A673 (cell line): ENCODE measurements around the gene SMARCD3. TPM values are rescaled to one million over a fixed set of nuclear protein-coding genes. Genes with fewer than 3 reads are reported as not detected.

Source experiments
- BruUV-seq: library from RNA; stranded (reverse); fragments of 400-500 nt; replicated peaks from 2 replicates; lab custom pipeline; 2021; lab: Mats Ljungman, UMichigan
- CTCF ChIA-PET: fragments of 300-600 bp; sonication (Branson Sonifier 250); formaldehyde crosslinking; loops from one replicate; lab custom pipeline; 2022; ENCODE audit warnings: antibody characterized with exemption; lab: Charles Lee
- POLR2A ChIA-PET: fragments of 300-600 bp; sonication (Branson Sonifier 250); formaldehyde crosslinking; loops from one replicate; lab custom pipeline; 2022; ENCODE audit warnings: antibody characterized with exemption; ENCODE audit not compliant: low non-redundant PET; lab: Charles Lee
- DNase-seq: peaks from one replicate; pipeline ENCODE4 v3.0.0-alpha.2; 2015; ENCODE audit warnings: low spot score
- H3K27ac ChIP-seq: fragments of 200-600 bp; sonication (generic); 2 replicates; pipeline ENCODE4 v1.5.1; 2016; ENCODE audit warnings: mixed run types, low read depth, mild to moderate bottlenecking, mixed read lengths, antibody characterized with exemption, low read length; ENCODE audit not compliant: poor library complexity, severe bottlenecking
- H3K27me3 ChIP-seq: fragments of 200-600 bp; sonication (generic); replicated peaks from 2 replicates; pipeline ENCODE4 v1.6.1; 2017; ENCODE audit warnings: mixed run types, low read depth, mild to moderate bottlenecking, mixed read lengths, antibody characterized with exemption, low read length; ENCODE audit not compliant: insufficient read depth, poor library complexity
- H3K36me3 ChIP-seq: fragments of 200-600 bp; sonication (generic); 2 replicates; pipeline ENCODE4 v1.6.1; 2016; ENCODE audit warnings: mixed run types, mild to moderate bottlenecking, mixed read lengths, antibody characterized with exemption, low read length; ENCODE audit not compliant: insufficient read depth, poor library complexity, severe bottlenecking
- H3K4me1 ChIP-seq: fragments of 200-600 bp; sonication (generic); 2 replicates; pipeline ENCODE4 v1.6.1; 2017; ENCODE audit warnings: mixed run types, mild to moderate bottlenecking, mixed read lengths, antibody characterized with exemption, low read length; ENCODE audit not compliant: insufficient read depth, poor library complexity, severe bottlenecking
- H3K4me3 ChIP-seq: fragments of 200-600 bp; sonication (generic); 2 replicates; pipeline ENCODE4 v1.5.1; 2016; ENCODE audit warnings: low read depth, mixed run types, mild to moderate bottlenecking, mixed read lengths, low read length; ENCODE audit not compliant: poor library complexity, severe bottlenecking
- H3K9me3 ChIP-seq: fragments of 200-600 bp; sonication (generic); 2 replicates; pipeline ENCODE4 v1.6.1; 2016; ENCODE audit warnings: mixed run types, low read depth, mild to moderate bottlenecking, mixed read lengths, antibody characterized with exemption, low read length; ENCODE audit not compliant: poor library complexity, severe bottlenecking
- EZH2 ChIP-seq: fragments of 200-600 bp; sonication (generic); IDR thresholded peaks from 2 replicates; pipeline ENCODE4 v1.6.1; 2017; ENCODE audit warnings: borderline replicate concordance, low read depth, mild to moderate bottlenecking, mixed read lengths, antibody characterized with exemption, low read length; ENCODE audit not compliant: poor library complexity, severe bottlenecking
- intact Hi-C: fragments of 100-400 bp; cut with micrococcal nuclease; formaldehyde crosslinking; loops from one replicate; pipeline ENCODE4 v1.10.0; 2022; ENCODE audit not compliant: unreplicated experiment
- total RNA-seq: library from RNA; stranded (reverse); gene quantifications from 2 replicates; pipeline ENCODE4 v1.2.3, GENCODE V29; 2021
- TF ChIP-seq, protein P1 (sequence below): fragments of 300-800, 200-600 bp; sonication (generic); conservative IDR thresholded peaks from 2 replicates; pipeline ENCODE4 v1.5.1; 2017; ENCODE audit warnings: low read depth, mild to moderate bottlenecking, antibody characterized with exemption, low read length, moderate library complexity, mixed read lengths

SMARCD3 gene
- total RNA-seq, 1 experiment from 2014 or later, result 44.8 TPM

GRCh38 chr7:151241755-151242096 lies 6.8 kb downstream of the SMARCD3 start:
- peaks cover 48% of the 10 kb centered on the region for H3K36me3 ChIP-seq
- ChIA-PET POLR2A (no interaction called here), CTCF (no interaction called here)
- no peak overlapping the region for H3K27ac ChIP-seq
- TF ChIP-seq, protein P1, sequence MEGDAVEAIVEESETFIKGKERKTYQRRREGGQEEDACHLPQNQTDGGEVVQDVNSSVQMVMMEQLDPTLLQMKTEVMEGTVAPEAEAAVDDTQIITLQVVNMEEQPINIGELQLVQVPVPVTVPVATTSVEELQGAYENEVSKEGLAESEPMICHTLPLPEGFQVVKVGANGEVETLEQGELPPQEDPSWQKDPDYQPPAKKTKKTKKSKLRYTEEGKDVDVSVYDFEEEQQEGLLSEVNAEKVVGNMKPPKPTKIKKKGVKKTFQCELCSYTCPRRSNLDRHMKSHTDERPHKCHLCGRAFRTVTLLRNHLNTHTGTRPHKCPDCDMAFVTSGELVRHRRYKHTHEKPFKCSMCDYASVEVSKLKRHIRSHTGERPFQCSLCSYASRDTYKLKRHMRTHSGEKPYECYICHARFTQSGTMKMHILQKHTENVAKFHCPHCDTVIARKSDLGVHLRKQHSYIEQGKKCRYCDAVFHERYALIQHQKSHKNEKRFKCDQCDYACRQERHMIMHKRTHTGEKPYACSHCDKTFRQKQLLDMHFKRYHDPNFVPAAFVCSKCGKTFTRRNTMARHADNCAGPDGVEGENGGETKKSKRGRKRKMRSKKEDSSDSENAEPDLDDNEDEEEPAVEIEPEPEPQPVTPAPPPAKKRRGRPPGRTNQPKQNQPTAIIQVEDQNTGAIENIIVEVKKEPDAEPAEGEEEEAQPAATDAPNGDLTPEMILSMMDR, result no peak
- no peak for TF ChIP-seq EZH2
- BruUV-seq, result no TSS peak
- H3K9me3 ChIP-seq, result no peaks in the 10 kb centered on the region
- no peaks in the 10 kb centered on the region for H3K27me3 ChIP-seq
- no peak for DNase-seq
- no peak overlapping the region for H3K4me3 ChIP-seq
- intact Hi-C loops, result no loop called here
- peaks cover 34% of the 10 kb centered on the region for H3K4me1 ChIP-seq

- H3K27me3 ChIP-seq, result no peaks in the 10 kb centered on the region
- CTCF ChIA-PET, result no interaction called here
- peaks cover 28% of the 10 kb centered on the region for H3K4me1 ChIP-seq
- no peaks in the 10 kb centered on the region for H3K9me3 ChIP-seq
- no peak overlapping the region for H3K4me3 ChIP-seq
- intact Hi-C loops, result no loop called here
- no TSS peak for BruUV-seq
- no peak for DNase-seq
- peak overlapping the region; percentile 50 for H3K27ac ChIP-seq
- H3K36me3 ChIP-seq, result peaks cover 54% of the 10 kb centered on the region
- TF ChIP-seq EZH2, result no peak
- TF ChIP-seq, protein P1, result no peak
- POLR2A ChIA-PET, result no interaction called here
These were observed 7.3 kb downstream of the SMARCD3 start for GRCh38 chr7:151240942-151241754.

DNA sequence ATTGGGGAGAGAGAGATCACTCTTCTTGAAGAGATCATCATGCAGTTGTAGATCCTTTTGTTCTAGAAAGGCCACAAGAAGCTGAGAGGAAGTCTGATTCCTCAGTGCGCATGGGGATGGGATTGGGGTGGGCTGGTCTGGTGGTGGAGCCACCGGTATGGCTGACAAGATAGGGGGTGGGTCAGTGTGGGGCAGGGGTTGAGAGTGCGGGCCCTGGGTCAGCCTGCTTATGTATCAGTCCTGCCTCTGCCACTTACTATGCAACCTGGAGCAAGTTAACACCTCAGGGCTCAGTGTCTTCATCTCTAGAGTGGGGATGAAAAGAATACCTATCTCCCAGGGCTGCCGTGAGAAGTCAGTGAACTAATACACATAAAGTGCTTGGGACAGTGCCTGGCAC lies 8.0 kb downstream of the SMARCD3 start:
- intact Hi-C loops, result no loop called here
- H3K4me3 ChIP-seq, result no peak overlapping the region
- H3K27ac ChIP-seq, result peak overlapping the region; percentile 50
- DNase-seq, result no peak
- H3K36me3 ChIP-seq, result peaks cover 57% of the 10 kb centered on the region
- H3K4me1 ChIP-seq, result peaks cover 22% of the 10 kb centered on the region
- no peaks in the 10 kb centered on the region for H3K9me3 ChIP-seq
- H3K27me3 ChIP-seq, result no peaks in the 10 kb centered on the region
- POLR2A ChIA-PET, result no interaction called here
- TF ChIP-seq, protein P1, result no peak
- TF ChIP-seq EZH2, result no peak
- BruUV-seq, result no TSS peak
- CTCF ChIA-PET, result interaction anchor here (0.7 kb wide), 1 partner anchor 1314 kb away, joined by 6 read pairs; no protein-coding TSS in a partner anchor
